ENCODE results near the gene PRPSAP2.

The PRPSAP2 gene

DNA sequence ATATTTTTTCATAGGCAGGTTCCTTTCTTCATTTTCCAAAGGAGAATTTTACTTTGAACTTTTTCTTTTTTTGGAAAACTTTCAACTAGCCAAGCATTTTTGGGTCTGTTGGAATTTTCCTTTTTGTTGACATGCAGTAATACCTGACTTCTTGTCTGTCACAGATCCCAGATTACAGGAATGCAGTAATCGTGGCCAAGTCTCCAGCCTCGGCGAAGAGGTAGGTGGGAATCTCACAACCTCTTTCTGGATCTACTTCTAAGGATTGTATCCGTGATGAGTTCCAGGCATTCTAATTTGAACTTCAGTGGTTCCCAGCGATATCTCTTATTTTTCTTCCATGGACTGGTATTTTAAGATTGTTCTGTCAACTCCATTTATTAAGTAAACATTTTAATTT, 31.7 kb downstream of the PRPSAP2 start:
- Histone ChIP-seq H3K9me3 (replicated peaks in 1 of 2; ENCODE audit: control insufficient read depth in 2 of 2, insufficient read depth in 1 of 2, low read depth in 1 of 2, low read length in 2 of 2) (peaks cover 0 to 7% of the 10 kb centered on the region in 2 donors), H3K27ac (replicated peaks; ENCODE audit: low read length) (no peak overlapping the region), H3K4ac (ENCODE audit: low read length) (no peak overlapping the region), H2BK120ac (ENCODE audit: low read depth, low read length) (no peak overlapping the region), H3K4me1 (ENCODE audit: control insufficient read depth in 2 of 2, insufficient read depth in 1 of 2, low read depth in 1 of 2, low read length in 2 of 2) (no peaks in the 10 kb centered on the region), H3K79me1 (ENCODE audit: low read depth, low read length) (peaks cover 3% of the 10 kb centered on the region), H3K4me3 (ENCODE audit: low read length in 2 of 2) (no peak overlapping the region), H2AK5ac (ENCODE audit: low read depth, low read length) (no peak overlapping the region), H2AFZ (ENCODE audit: low read length) (no peak overlapping the region), H3K4me2 (ENCODE audit: insufficient read depth, low read length, poor library complexity, severe bottlenecking) (no peak overlapping the region), H4K8ac (ENCODE audit: low read depth, low read length) (no peak overlapping the region), H4K91ac (ENCODE audit: low read depth, low read length, poor library complexity) (no peak overlapping the region), H3K14ac (ENCODE audit: low read length) (no peak overlapping the region), H3K27me3 (ENCODE audit: control insufficient read depth in 3 of 3, insufficient read depth in 3 of 3, low read depth in 1 of 3, low read length in 3 of 3) (no peaks in the 10 kb centered on the region), H3K9ac (ENCODE audit: low read depth, low read length, poor library complexity) (no peak overlapping the region), H2BK15ac (ENCODE audit: low read length) (no peak overlapping the region), H3K18ac (ENCODE audit: low read length) (no peak overlapping the region), H3K23ac (ENCODE audit: low read depth, low read length, poor library complexity) (no peak overlapping the region), H2BK12ac (ENCODE audit: low read length) (no peak overlapping the region), H2BK5ac (ENCODE audit: low read length) (no peak overlapping the region), H3K36me3 (replicated peaks in 1 of 2; ENCODE audit: control insufficient read depth in 2 of 2, insufficient read depth in 2 of 2, low read length in 2 of 2) (peaks cover 18 to 80% of the 10 kb centered on the region in 2 donors)
- WGBS, 2 donors (ENCODE audit: extremely low coverage in 2 of 2, insufficient read length in 2 of 2, insufficient replicate concordance in 1 of 2): no CpG with 5 or more reads among the region's 5 CpGs
- no peak for DNase-seq (ENCODE audit: low spot score)

GRCh38 chr17:18891541-18891940, 33.6 kb downstream of the PRPSAP2 start:
- Histone ChIP-seq H3K27ac (replicated peaks; ENCODE audit: low read length) (no peak overlapping the region), H3K36me3 (replicated peaks in 1 of 2; ENCODE audit: control insufficient read depth in 2 of 2, insufficient read depth in 2 of 2, low read length in 2 of 2) (peaks cover 10 to 83% of the 10 kb centered on the region in 2 donors), H2AK5ac (ENCODE audit: low read depth, low read length) (no peak overlapping the region), H3K4me1 (ENCODE audit: control insufficient read depth in 2 of 2, insufficient read depth in 1 of 2, low read depth in 1 of 2, low read length in 2 of 2) (no peaks in the 10 kb centered on the region), H3K23ac (ENCODE audit: low read depth, low read length, poor library complexity) (no peak overlapping the region), H3K4me3 (ENCODE audit: low read length in 2 of 2) (no peak overlapping the region), H3K79me1 (ENCODE audit: low read depth, low read length) (peaks cover 3% of the 10 kb centered on the region), H2AFZ (ENCODE audit: low read length) (no peak overlapping the region), H4K91ac (ENCODE audit: low read depth, low read length, poor library complexity) (no peak overlapping the region), H2BK12ac (ENCODE audit: low read length) (no peak overlapping the region), H2BK5ac (ENCODE audit: low read length) (no peak overlapping the region), H3K27me3 (ENCODE audit: control insufficient read depth in 3 of 3, insufficient read depth in 3 of 3, low read depth in 1 of 3, low read length in 3 of 3) (no peaks in the 10 kb centered on the region), H4K8ac (ENCODE audit: low read depth, low read length) (no peak overlapping the region), H3K18ac (ENCODE audit: low read length) (no peak overlapping the region), H3K4ac (ENCODE audit: low read length) (no peak overlapping the region), H3K9ac (ENCODE audit: low read depth, low read length, poor library complexity) (no peak overlapping the region), H3K4me2 (ENCODE audit: insufficient read depth, low read length, poor library complexity, severe bottlenecking) (no peak overlapping the region), H2BK120ac (ENCODE audit: low read depth, low read length) (no peak overlapping the region), H2BK15ac (ENCODE audit: low read length) (no peak overlapping the region), H3K9me3 (replicated peaks in 1 of 2; ENCODE audit: control insufficient read depth in 2 of 2, insufficient read depth in 1 of 2, low read depth in 1 of 2, low read length in 2 of 2) (peaks cover 0 to 16% of the 10 kb centered on the region in 2 donors), H3K14ac (ENCODE audit: low read length) (no peak overlapping the region)
- no CpG with 5 or more reads among the region's 6 CpGs for WGBS, 2 donors (ENCODE audit: extremely low coverage in 2 of 2, insufficient read length in 2 of 2, insufficient replicate concordance in 1 of 2)
- no peak for DNase-seq (ENCODE audit: low spot score)

DNA sequence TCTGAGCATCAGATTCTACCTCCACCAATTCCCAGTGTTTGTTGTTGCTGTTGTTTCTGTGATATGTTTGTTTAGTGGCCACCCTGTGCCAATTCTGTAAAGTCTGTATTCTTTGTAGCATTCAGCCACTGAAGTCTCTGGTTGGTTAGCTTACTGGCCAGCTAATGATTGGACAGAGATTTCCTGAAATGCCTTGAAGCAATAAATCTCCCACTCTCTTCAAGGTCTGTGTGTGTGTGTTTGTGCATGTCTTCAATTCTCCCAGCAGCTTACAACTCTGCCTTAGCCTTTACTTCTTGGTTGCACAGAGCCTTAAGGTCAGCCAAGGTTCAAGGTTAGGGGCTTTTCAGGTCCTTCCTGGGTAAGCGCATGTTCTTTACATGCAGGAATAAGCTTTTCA, 38.2 kb downstream of the PRPSAP2 start:
- no peak overlapping the region for H3K4ac ChIP-seq (ENCODE audit: low read length)
- no peak overlapping the region for H2AFZ ChIP-seq (ENCODE audit: low read length)
- H3K23ac ChIP-seq (ENCODE audit: low read depth, low read length, poor library complexity): no peak overlapping the region
- H3K4me3 ChIP-seq (ENCODE audit: low read length in 2 of 2): no peak overlapping the region
- no CpG with 5 or more reads among the region's 1 CpG for WGBS, 2 donors (ENCODE audit: extremely low coverage in 2 of 2, insufficient read length in 2 of 2, insufficient replicate concordance in 1 of 2)
- no peak overlapping the region for H2BK12ac ChIP-seq (ENCODE audit: low read length)
- H2BK5ac ChIP-seq (ENCODE audit: low read length): no peak overlapping the region
- no peak for DNase-seq (ENCODE audit: low spot score)
- no peak overlapping the region for H3K4me2 ChIP-seq (ENCODE audit: insufficient read depth, low read length, poor library complexity, severe bottlenecking)
- no peak overlapping the region for H2BK120ac ChIP-seq (ENCODE audit: low read depth, low read length)
- peaks cover 3% of the 10 kb centered on the region for H3K79me1 ChIP-seq (ENCODE audit: low read depth, low read length)
- no peak overlapping the region for H4K91ac ChIP-seq (ENCODE audit: low read depth, low read length, poor library complexity)
- H4K8ac ChIP-seq (ENCODE audit: low read depth, low read length): no peak overlapping the region
- peaks cover 8 to 92% of the 10 kb centered on the region in 2 donors for H3K36me3 ChIP-seq (replicated peaks in 1 of 2; ENCODE audit: control insufficient read depth in 2 of 2, insufficient read depth in 2 of 2, low read length in 2 of 2)
- no peak overlapping the region for H3K18ac ChIP-seq (ENCODE audit: low read length)
- no peak overlapping the region for H3K27ac ChIP-seq (replicated peaks; ENCODE audit: low read length)
- H3K4me1 ChIP-seq (ENCODE audit: control insufficient read depth in 2 of 2, insufficient read depth in 1 of 2, low read depth in 1 of 2, low read length in 2 of 2): no peaks in the 10 kb centered on the region
- H3K14ac ChIP-seq (ENCODE audit: low read length): no peak overlapping the region
- H3K9ac ChIP-seq (ENCODE audit: low read depth, low read length, poor library complexity): no peak overlapping the region
- no peak overlapping the region for H2BK15ac ChIP-seq (ENCODE audit: low read length)
- peaks cover 0 to 39% of the 10 kb centered on the region in 2 donors for H3K9me3 ChIP-seq (replicated peaks in 1 of 2; ENCODE audit: control insufficient read depth in 2 of 2, insufficient read depth in 1 of 2, low read depth in 1 of 2, low read length in 2 of 2)
- H3K27me3 ChIP-seq (ENCODE audit: control insufficient read depth in 3 of 3, insufficient read depth in 3 of 3, low read depth in 1 of 3, low read length in 3 of 3): no peaks in the 10 kb centered on the region
- no peak overlapping the region for H2AK5ac ChIP-seq (ENCODE audit: low read depth, low read length)

GRCh38 chr17:18896947-18897346, 39.0 kb downstream of the PRPSAP2 start:
- no peak overlapping the region for H3K27ac ChIP-seq (replicated peaks; ENCODE audit: low read length)
- no peak overlapping the region for H2AK5ac ChIP-seq (ENCODE audit: low read depth, low read length)
- H3K9me3 ChIP-seq (replicated peaks in 1 of 2; ENCODE audit: control insufficient read depth in 2 of 2, insufficient read depth in 1 of 2, low read depth in 1 of 2, low read length in 2 of 2): peaks cover 0 to 38% of the 10 kb centered on the region in 2 donors
- H2BK15ac ChIP-seq (ENCODE audit: low read length): no peak overlapping the region
- no peak overlapping the region for H3K4me3 ChIP-seq (ENCODE audit: low read length in 2 of 2)
- DNase-seq (ENCODE audit: low spot score): no peak
- no peak overlapping the region for H3K14ac ChIP-seq (ENCODE audit: low read length)
- H3K4me1 ChIP-seq (ENCODE audit: control insufficient read depth in 2 of 2, insufficient read depth in 1 of 2, low read depth in 1 of 2, low read length in 2 of 2): no peaks in the 10 kb centered on the region
- no peak overlapping the region for H4K91ac ChIP-seq (ENCODE audit: low read depth, low read length, poor library complexity)
- peaks cover 8% of the 10 kb centered on the region for H3K79me1 ChIP-seq (ENCODE audit: low read depth, low read length)
- no peak overlapping the region for H3K9ac ChIP-seq (ENCODE audit: low read depth, low read length, poor library complexity)
- peaks cover 8 to 88% of the 10 kb centered on the region in 2 donors for H3K36me3 ChIP-seq (replicated peaks in 1 of 2; ENCODE audit: control insufficient read depth in 2 of 2, insufficient read depth in 2 of 2, low read length in 2 of 2)
- no peak overlapping the region for H2BK5ac ChIP-seq (ENCODE audit: low read length)
- no peak overlapping the region for H2BK120ac ChIP-seq (ENCODE audit: low read depth, low read length)
- H3K4ac ChIP-seq (ENCODE audit: low read length): no peak overlapping the region
- H2AFZ ChIP-seq (ENCODE audit: low read length): no peak overlapping the region
- H3K23ac ChIP-seq (ENCODE audit: low read depth, low read length, poor library complexity): no peak overlapping the region
- H3K18ac ChIP-seq (ENCODE audit: low read length): no peak overlapping the region
- H3K27me3 ChIP-seq (ENCODE audit: control insufficient read depth in 3 of 3, insufficient read depth in 3 of 3, low read depth in 1 of 3, low read length in 3 of 3): no peaks in the 10 kb centered on the region
- no peak overlapping the region for H4K8ac ChIP-seq (ENCODE audit: low read depth, low read length)
- H2BK12ac ChIP-seq (ENCODE audit: low read length): no peak overlapping the region
- H3K4me2 ChIP-seq (ENCODE audit: insufficient read depth, low read length, poor library complexity, severe bottlenecking): no peak overlapping the region
- WGBS, 2 donors (ENCODE audit: extremely low coverage in 2 of 2, insufficient read length in 2 of 2, insufficient replicate concordance in 1 of 2): no CpG with 5 or more reads among the region's 2 CpGs

Measured in neuronal stem cell (in vitro differentiated cells).